OCI-LY3 (cell line): Measurements from ENCODE around the gene CST8.

Experiments
- CTCF ChIP-seq: fragments of 200-600, 300-600 bp; sonication (generic); IDR thresholded peaks from 2 replicates; pipeline ENCODE4 v1.5.1; 2014; ENCODE audit warnings: antibody characterized with exemption, low read length, low read depth
- EZH2phosphoT487 ChIP-seq: fragments of 200-600 bp; shearing (Covaris generic); IDR thresholded peaks from 2 replicates; pipeline ENCODE4 v1.6.1; 2018; ENCODE audit warnings: antibody characterized with exemption, mixed run types, low read depth

- TF ChIP-seq CTCF (no peak), EZH2phosphoT487 (no peak)
Measured at GRCh38 chr20:23517719-23518118, 26.8 kb downstream of the CST8 start.
